HG03521 (cell line): ENCODE measurements around the gene RBPJL.

Experiments used
- ATAC-seq: cut with Tn5 transposase; IDR thresholded peaks from one replicate; pipeline ENCODE4 v1.9.1; 2021; ENCODE audit warnings: mild to moderate bottlenecking, moderate library complexity; ENCODE audit not compliant: unreplicated experiment

RBPJL gene

DNA sequence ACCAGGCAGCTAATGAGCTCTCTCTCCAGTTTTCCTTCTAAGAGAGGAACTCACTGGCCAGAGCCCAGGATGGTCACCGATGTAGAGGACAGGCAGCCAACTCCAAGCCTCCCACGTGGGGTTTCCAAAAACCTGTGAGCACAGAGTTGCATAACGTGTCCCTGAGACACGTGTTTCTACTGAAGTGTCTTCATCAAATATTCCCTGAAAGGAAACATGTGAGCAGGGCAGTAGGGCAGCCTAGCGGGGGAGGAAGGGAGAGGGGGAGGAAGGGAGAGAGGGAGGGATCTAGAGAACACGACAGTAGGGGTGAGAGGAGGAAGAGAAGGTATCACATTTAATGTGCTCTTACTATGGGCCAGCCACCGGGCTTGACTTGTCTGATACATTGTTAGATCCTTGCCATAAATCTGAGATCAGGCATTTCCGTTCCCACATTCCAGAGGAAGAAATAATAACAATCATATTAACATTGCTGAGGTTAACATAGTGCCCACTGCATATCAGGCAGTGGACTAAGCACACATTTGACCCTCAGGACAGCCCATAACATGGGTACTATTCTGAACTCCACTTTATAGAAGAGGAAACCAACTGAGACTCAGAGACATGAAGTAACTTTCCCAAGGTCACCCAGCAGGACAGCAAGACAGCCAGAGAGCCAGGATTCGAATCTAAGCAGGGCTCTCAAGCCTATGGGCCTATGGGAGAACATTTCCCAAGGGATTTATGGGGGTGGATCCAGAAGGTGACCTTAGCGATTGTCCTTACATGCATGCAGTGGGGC lies 51.8 kb downstream of the RBPJL start:
- ATAC-seq: no peak

DNA sequence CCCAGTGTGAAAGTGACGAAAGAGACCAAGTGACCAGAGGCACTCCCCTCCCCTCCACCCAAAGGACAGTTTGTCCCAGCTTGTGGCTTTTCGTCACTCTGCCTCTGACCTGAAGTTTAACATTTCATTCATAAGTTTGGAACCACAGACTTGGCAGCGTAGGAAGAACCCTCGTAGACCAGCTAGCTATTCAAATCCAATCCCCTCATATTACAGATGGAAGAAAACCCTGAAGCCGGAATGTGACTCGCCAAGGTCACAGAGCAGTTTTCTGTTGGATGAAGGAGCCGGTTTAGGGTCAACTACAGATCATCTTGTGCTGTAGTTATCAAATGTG lies 52.4 kb downstream of the RBPJL start:
- ATAC-seq: no peak

DNA sequence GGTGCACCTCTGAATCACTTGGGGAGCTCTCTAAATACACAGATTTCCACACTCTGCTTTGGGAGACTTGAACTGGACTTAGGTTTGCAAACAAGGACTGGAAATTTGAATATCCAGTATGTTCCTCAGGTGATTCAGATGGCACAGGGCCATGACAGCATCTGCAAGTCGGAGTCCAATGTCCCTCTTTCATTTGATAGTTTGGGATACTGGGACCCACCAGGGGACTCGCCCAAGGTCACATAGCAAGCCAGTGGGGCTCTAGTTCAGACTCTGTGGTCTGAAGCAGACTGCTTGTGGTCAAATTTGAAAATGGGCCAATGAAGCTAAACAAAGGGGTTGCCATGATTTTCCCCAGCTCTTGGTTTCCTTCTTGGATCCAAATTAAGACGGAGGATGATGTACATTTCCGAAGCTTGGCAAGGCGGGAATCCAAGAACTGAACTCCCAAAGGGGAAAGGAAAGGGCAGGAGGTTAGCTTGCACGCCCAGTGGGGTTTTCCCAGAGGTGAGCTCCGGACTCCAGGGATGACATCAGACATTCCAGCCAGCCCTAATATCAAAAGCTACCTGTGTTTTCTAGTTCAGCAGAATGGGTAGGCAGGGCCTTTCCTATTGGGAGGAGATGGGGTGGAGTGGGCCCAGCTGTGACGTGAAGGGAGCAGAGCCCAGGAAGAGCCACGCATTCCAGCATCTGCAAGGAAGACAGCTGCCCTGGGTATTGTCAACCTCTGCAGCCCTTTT lies 52.9 kb downstream of the RBPJL start:
- no peak for ATAC-seq

DNA sequence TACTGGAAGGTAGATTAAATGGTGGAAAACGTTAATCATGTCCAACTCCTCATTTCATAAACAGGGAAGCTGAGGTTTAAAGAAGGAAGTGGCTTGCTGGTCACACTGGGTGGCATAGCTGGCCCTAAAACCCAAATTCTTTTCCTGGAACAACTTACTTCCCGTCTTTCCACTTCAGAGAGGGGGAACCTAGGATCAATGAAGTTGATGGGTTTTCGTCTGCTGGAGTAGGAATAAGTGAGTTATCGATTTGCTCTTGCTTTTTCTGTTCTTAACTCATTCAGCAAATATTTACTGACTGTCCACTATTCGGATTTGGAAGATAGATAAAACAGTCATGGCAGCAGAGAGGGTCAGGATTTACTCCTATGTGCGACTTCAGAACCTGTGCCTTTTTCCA lies 55.2 kb downstream of the RBPJL start:
- ATAC-seq: no peak

DNA sequence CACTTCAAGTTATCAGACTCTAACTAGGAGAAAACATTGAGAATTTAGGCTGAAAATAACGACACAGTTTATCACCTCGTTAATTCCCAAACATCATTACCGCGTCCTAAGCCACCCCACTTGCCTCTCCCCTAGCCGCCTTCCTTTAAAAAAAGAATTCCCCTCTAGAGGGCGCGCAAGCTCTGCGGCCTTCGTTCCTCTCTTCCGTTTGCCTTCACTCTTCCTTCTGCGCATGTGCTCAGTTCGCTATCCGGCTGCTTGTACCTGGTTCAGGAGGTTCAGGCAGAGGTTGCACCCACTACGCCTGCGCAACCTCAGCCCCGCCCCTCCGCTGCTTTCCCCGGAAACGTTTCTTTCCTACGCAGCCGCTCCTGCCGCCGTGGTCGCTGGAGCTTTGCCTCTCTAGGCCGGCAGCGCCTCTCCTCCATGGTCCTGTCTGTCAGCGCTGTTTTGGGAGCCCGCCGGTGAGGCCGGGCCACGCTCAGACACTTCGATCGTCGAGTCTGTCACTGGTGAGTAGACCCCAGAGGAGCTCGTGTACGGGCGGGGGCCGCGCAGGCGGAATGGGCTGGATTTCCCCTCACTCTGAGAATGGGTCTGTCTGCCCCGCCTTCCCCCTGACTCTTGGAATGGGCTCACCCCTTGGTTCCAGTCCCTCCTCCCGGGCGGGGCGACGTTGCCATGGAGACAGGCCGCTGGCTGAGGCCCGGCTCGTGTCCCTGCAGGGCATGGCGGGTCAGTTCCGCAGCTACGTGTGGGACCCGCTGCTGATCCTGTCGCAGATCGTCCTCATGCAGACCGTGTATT lies 56.4 kb downstream of the RBPJL start, which contains the start of gene SYS1:
Gene SYS1, plus strand, starts transcription at position 353 of the 807 bp plus-strand sequence. Its CDS starts 376 bp downstream, at position 729.
- ATAC-seq: peak; percentile 87

DNA sequence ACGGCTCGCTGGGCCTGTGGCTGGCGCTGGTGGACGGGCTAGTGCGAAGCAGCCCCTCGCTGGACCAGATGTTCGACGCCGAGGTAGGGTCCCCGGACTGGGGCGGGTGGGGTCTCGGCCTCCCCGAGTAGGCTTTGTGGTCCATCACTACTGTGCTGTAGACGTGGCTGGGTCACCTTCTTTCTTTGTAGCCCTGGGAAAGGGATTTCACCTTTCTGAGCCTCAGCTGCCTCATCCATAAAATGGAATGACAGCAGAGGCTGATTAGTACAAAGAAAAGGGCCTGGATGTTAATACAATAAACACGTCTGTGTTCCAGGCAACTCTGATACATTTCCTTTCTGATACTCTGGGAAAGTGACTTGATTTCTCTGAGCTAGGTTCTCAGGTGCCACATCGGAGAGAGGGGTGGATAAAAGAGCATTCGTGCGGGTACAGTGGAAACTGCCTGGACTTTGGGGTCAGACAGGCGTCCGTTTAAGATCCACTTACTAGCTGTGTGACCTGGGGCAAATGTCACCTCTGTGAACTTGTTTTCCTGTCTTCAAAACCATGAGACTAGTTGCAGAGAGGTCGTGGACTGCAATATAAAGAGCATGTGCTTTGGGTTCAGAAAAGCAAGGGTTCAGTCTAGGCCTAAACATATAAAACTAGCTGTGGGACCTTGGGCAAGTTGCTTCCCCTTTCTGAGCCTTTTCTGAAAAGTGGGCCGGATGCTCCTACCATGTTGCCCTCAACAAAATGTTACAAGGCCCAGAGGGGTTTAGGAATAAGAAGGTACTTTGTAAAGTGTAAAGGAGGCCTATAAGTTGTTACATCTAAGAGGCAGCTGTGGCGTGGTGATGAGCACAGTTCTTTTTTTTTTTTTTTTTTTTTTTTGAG lies 57.2 kb downstream of the RBPJL start:
- ATAC-seq: no peak

DNA sequence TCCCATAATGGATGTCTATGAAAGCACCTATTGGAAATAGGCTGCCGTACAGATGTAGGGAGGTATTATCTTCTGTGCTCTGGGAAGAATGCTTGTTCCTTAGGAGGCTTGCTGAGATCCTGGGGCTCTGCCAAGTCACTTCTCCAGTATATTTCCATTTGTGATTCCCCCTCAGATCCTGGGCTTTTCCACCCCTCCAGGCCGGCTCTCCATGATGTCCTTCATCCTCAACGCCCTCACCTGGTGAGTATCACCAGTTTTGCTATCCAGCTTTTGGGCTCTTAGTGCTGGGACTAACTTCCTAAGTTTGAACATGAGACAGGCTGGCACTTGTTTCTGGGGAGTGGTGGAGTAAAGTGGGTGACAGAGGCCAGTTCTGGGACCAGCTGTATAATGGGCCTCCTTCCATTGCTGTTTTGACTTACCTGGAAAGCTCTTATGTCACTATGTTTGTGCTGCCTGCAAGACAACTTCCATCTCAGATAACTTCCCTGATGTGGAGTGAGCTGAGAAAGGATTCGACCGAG lies 58.9 kb downstream of the RBPJL start:
- no peak for ATAC-seq

DNA sequence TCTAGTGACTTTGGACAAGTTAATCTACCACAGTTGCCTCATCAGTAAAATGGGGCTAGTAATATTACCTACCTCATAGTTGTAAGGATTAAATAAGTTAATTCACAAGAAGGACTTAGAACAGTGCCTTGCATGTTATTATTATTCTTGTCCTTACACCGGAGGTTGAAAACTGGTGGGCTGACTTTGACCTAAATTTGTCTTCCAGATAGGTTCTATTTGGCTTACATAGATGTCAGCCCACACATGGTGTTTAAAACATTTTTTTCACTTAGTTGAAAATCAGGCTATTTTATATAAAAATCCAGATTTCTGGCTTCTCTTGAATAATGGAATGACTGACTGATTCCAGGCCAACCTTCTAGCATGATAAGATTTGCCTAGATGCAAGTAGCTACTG lies 59.6 kb downstream of the RBPJL start:
- no peak for ATAC-seq

DNA sequence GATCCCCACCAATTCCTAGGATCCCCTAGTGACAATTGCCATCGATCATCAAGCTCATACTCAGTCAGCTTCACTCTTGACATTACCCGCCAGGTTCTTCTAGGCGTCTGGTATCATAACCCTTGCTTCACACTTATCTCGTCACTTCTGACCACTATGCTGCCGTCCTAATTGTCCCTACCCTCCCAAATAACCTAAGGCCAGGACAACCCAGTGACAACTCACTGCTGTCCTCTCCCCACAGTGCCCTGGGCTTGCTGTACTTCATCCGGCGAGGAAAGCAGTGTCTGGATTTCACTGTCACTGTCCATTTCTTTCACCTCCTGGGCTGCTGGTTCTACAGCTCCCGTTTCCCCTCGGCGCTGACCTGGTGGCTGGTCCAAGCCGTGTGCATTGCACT lies 60.0 kb downstream of the RBPJL start:
- no peak for ATAC-seq

DNA sequence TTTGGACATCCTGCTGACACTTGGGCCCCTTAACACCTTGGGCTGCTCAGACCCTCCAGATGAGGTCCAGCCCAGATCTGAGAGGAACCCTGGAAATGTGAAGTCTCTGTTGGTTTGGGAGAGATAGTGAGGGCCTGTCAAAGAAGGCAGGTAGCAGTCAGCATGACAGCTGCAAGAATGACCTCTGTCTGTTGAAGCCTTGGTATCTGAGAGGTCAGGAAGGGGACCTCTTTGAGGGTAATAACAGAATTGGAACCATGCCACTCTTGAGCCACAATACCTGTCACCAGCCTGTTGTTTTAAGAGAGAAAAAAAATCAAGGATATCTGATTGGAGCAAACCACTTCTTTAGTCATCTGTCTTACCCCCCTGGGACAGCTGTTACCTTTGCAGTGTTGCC lies 60.5 kb downstream of the RBPJL start:
- ATAC-seq: no peak
